C4-2B (cell line): Measurements from ENCODE around the gene PLCL2.

Source experiments
- CTCF ChIP-seq: fragments of 450-650 bp; conservative IDR thresholded peaks from 2 replicates; pipeline ENCODE4 v1.5.1; 2017; ENCODE audit warnings: mild to moderate bottlenecking
- ZFX ChIP-seq: fragments of 450-650 bp; IDR thresholded peaks from 2 replicates; pipeline ENCODE4 v1.6.1; 2017

- TF ChIP-seq CTCF (no peak), ZFX (no peak)
Measured at GRCh38 chr3:16998236-16998923, 113.6 kb downstream of the PLCL2 start.
